SK-MEL-5 (cell line): ENCODE measurements around the gene RPS3. TPM values are rescaled to one million over a fixed set of nuclear protein-coding genes. Genes with fewer than 3 reads are reported as not detected.
"Not testable (repeated sequence)": the region's sequence is repeated elsewhere in the genome, so short reads cannot be mapped to it uniquely, and the experiment has no call there.

Experiments used
- DNase-seq: peaks from one replicate; pipeline ENCODE4 v3.0.0-alpha.2; 2016; ENCODE audit warnings: low read depth, low spot score
- in situ Hi-C: cut with HindIII; loops from 2 replicates; pipeline ENCODE4 v1.10.0; 2016; ENCODE audit warnings: low sequenced_read_pairs, high pct_unique_total_duplicates, low pct_unique_long_range_greater_than_20kb
- polyA plus RNA-seq, 2 experiments: library from polyadenylated mRNA; depleted of rRNA; stranded (reverse); fragments of >200 nt; gene quantifications; 2 replicates each; pipeline ENCODE4 v1.2.3, GENCODE V29; 2015
- total RNA-seq: library from RNA; depleted of rRNA; stranded (reverse); fragments of >200 nt; shearing (Covaris generic); gene quantifications from 2 replicates; pipeline ENCODE4 v1.2.3, GENCODE V29; 2014; rRNA removed

Gene RPS3
- total RNA-seq, result 3,453 and 4,098 TPM in 2 replicates
- polyA plus RNA-seq (2015; cell fraction: cytosol; rRNA removed), result 3,817 and 4,425 TPM in 2 replicates
- 674 and 780 TPM in 2 replicates for polyA plus RNA-seq (2015; cell fraction: nucleus; rRNA removed)

- in situ Hi-C loops, result no loop called here
- DNase-seq, result peak; percentile 96
Measured at GRCh38 chr11:75399344-75400145, at the start of gene RPS3. TSS of gene RPS3 (plus strand) at chr11:75399518. CDS start at chr11:75399548, 30 bp downstream.

DNA sequence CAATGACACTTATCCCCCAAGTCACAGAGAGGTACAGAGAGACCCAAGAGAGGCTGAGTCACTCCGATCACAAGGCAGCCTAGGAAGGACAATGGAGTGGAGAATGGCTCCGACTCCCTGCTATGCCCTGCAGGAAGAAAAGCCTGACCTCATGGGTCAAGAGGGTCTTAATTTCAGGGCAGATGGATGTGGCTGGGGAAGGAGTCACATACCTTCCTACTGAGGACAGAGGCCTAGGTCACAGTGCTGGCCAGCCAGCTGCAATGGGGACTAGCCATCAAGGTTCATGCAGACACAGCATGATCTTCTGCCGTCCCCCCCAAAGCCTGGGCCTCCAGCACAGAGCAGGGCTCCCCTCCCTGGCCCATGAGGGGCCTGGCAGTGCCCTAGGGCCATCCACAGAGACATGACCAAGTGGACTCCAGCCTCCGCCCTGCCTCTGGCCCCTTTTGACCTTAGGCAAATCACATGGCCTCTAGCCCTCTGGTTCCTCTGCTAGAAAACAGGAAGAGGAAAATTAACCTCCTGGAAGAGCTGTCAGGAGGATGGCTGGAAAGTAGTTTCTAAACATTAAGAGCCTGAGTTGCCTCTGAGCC lies 49.7 kb upstream of the RPS3 start:
- peak; percentile 32 for DNase-seq

DNA sequence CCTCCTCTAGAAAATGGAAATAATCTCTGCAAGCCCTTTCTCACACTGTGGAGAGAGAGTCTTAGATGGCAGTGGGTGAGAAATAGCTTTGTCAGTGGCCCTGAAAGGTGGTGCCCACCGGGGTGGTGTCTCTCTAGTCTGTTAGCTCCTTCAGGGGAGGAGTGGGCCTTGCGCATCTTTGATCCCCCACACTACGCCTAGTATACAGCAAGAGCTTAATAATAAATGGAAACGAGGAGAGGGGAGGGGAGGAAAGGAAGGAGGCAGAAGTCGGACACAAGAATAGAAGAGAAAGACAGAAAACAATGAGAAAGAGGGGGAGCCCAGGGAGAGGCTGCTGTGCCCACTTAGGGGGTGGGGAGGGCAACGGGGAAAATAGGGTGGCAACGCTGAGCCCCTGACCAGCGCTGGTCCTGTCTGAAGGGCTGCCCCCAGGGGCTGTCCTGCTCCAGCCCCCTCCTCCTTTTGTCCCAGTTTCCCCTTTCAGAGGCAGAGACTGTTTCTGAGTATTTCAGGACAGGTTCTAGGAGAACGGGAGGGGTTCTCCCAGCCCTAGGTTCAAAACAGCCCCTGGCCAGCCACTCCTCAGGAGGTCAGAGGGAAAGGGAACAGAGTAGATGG lies 49.1 kb upstream of the RPS3 start:
- in situ Hi-C loops, result no loop called here

More for the DNA sequence above, 49.7 kb upstream of the RPS3 start:
- in situ Hi-C loops, result no loop called here

GRCh38 chr11:75350743-75351540 lies 48.4 kb upstream of the RPS3 start:
- peak; percentile 44 for DNase-seq

More for the DNA sequence above, 49.1 kb upstream of the RPS3 start:
- DNase-seq, result no peak

DNA sequence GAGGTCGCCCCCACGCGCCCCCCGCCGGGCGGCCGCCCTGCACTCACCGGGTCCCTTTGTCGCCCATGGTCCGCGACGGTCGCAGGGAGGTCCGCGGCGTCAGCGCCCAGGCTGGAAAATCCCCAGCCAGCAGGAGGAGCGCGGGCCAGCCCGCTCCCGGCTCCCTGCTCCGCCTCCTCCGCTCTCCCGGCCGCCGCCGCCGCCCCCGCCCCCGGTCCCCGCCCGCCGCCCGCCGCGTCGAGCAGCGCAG lies 47.9 kb upstream of the RPS3 start, which contains the start of gene ARRB1:
Gene ARRB1, minus strand, starts transcription at position 121 of the 250 bp plus-strand sequence. Its CDS starts 54 bp downstream, at position 67.
- DNase-seq, result no peak

More at GRCh38 chr11:75350743-75351540, 48.4 kb upstream of the RPS3 start:
- in situ Hi-C loops, result no loop called here

DNA sequence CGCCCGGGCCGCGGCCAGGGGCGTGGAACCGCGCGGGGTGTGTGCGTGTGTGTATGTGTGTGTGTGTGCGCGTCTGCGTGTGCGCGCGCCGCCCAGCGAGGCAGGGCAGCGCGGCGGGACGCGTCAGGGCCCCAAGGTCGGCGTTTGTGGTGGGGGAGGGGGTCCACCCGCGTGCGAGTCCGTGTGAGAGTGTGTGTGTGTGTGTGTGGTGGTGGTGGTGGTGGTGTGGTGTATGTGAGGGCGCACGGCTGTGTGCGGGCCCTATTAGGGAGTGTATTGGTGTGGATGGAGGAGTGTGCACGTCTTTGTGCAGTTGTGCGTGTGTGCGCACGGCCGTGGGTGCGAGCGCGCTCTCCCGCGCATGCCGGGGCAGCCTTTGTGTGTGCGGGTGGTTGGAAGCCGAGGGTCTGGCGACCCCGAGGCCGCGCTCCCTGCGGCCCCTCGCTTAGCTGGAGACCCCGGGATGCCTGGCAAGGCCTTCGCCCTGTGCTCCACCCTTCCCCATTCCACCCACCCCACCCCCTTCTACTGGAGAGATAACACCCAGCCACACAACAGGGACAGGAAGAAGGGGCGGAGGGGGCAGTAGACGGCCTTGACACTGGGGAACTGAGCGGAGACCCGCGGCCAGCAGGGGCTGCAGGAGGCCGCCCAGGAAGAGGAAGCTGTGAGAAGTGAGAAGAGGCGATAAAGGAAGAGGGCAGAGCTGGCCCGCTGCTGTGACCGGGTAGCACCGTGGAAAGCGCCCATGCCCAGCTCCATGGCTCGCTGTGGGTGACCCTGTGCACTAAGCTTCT lies 47.3 kb upstream of the RPS3 start:
- peak; percentile 50 for DNase-seq
- in situ Hi-C loops, result no loop called here

More for the DNA sequence above, 47.9 kb upstream of the RPS3 start, which contains the start of gene ARRB1:
- in situ Hi-C loops, result no loop called here

DNA sequence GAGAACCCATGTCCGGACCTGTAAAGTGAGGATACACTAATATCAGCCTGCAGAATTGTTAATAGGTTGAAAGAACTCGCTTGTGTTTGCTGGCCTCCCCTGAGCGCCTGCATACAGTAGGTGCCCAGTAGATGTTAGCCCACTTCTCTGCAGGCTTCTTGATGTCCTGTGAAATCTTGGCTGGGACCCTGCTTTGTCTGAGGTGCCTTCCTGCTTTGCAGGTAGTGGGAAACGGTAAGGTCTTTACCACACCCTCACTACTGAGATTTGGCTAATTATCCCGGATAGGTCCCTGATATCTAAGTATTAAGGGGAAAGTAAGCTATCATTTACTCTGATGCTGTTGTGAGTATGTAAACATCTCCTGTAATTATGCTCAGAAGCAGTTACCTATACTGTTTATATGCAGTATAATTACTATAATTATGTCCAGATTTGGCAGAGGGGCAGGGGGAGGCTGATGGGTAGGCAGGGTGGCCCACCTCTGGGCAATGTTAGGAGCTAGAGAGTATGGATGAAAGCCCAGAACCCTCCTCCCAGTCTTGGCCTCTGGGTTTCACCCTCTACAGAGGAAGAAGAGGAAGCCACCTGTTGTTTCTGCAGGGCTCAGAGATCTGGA lies 46.6 kb upstream of the RPS3 start:
- DNase-seq, result no peak
- in situ Hi-C loops, result no loop called here

GRCh38 chr11:75355051-75355450 lies 44.3 kb upstream of the RPS3 start:
- DNase-seq, result no peak
- in situ Hi-C loops, result no loop called here

- in situ Hi-C loops, result no loop called here
- DNase-seq, result no peak
Measured at GRCh38 chr11:75356613-75357012, 42.7 kb upstream of the RPS3 start.

DNA sequence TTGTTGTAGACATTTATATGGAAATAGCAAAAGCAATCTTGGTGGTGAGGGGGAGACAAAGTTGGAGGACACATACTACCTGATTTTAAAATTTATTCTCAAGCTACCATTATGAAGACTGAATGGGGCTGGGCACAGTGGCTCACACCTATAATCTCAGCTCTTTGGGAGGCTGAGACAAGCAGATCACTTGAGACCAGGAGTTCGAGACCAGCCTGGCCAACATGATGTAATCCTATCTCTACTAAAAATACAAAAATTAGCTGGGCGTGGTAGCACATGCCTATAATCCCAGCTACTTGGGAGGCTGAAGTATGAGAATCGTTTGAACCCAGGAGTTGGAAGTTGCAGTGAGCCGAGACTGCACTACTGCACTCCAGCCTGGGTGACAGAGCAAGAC lies 37.0 kb upstream of the RPS3 start:
- in situ Hi-C loops, DNase-seq: not testable (repeated sequence)

DNA sequence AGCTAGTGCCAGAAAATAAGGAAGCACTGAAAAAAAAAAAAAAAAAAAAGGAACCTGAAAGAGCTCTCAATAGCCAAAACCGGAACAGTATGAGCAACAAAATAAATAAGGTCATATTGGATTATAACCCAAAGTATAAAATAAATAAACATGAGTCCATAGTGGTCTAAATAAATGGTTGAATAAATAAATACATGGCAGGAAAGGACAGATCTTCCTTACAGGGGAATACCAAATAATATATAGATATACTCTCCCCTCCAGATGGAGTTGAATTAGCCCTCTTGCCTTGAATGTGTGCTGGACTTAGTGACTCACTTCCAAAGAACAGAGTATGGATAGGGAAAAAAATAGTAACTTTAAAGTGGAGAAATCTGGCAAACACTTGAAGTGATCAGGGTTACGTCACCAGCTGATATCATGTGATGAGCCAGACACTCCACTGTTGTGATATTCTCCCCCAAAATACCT lies 33.6 kb upstream of the RPS3 start:
- DNase-seq, result no peak
- in situ Hi-C loops, result no loop called here

DNA sequence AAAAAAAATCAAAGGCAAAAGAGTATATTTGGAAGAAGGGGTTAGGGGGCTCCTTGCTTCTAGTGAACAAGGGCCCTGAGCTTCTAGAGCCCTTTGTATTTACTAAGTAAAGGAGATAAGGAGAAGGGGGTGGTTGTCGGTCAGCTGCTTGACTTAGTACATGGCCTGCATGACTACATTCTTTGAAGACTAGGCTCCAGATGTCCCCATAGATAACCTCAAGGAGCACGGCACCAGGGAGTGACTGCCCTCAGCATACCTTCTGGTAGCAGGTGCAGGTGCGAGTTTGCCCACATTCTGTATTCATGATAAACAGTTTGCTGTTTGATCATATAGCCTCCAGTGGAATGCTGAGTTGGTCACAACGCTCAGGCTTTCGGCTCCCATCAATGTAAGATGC lies 32.5 kb upstream of the RPS3 start:
- in situ Hi-C loops, DNase-seq: not testable (repeated sequence)

GRCh38 chr11:75369560-75370255 lies 29.6 kb upstream of the RPS3 start:
- DNase-seq, result no peak
- in situ Hi-C loops, result no loop called here

DNA sequence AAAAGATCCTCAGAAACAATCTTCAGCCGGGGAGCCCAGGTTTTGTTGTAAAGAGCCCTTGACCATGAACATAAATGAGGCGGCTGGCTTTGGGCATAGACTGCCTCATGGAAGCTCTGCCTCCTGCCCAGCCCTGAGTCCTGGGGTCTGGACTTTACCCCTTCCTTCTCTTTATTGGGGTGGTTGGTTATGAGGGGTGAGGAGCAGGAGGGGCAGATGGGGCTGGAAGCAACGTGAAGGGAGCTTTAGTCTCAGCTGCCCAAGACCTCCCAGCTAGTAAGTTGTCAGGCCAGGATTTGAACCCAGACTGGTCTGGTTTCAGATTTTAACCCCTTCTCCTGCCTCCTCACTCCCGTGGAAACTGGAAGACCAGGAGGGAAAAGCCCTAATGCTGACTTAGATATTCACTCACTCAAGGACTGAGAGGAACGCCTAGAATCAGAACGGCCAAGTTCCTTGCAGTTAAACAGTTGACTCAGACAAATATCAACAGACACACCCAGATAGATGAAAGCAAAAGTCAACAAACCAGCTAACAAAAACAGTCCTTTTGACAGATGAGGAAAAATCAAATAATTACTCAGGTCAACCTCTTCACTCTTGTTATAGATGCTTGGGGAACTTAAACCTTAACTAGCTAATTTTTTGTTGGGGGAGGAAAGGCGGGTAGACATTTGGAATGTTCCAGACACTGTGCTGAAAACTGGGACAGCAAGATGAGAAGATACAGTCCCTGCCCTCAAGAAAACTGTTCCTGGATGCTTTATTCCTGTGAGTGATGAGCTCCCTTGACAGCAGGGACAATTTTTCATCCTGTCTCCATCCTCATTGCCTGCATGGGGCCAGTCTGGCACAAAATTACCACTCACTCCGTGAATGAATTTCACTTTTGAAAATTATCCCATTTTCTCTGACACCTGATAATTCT lies 27.1 kb upstream of the RPS3 start:
- in situ Hi-C loops, result no loop called here
- DNase-seq, result no peak

DNA sequence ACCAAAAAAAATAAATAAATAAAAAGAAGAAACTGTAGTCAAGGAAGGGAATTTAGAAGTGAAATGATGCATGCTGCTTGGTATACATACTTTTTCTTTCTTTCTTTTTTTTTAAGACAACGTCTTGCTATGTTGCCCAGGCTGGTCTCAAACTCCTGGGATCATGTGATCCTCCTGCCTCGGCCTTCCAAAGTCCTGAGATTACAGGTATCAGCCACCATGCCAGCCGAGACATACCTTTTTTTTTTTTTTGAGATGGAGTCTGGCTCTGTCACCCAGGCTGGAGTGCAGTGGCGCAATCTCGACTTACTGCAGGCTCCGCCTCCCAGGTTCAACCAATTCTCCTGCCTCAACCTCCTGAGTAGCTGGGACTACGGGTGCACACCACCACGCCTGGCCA lies 26.1 kb upstream of the RPS3 start:
- no peak for DNase-seq
- in situ Hi-C loops, result no loop called here
